NCI-H510A (cell line): ENCODE data around the gene TMEM108.

Source experiments
- DNase-seq: peaks from one replicate; lab custom pipeline; 2025; lab: John Stamatoyannopoulos, UW

TMEM108 gene

DNA sequence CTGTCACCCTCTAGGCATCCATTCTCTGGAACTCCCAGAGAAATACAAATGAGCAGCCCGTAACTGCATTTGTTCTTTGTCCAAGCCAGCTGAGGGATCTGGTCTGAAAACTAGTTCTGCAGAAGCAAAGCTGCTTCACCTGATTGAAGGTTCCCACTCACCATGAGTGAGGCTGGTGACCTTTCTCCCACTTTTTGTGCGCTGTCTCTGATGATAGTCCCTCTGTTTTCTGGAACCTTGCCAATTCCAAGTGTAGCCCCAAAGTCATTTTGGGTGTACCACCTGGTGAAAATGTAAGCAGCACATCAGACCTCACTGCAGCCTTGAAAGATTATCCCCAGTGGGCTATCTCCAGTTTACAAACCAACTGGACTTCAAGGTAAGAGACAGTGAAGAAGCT lies 322.3 kb downstream of the TMEM108 start:
- DNase-seq, result no peak

DNA sequence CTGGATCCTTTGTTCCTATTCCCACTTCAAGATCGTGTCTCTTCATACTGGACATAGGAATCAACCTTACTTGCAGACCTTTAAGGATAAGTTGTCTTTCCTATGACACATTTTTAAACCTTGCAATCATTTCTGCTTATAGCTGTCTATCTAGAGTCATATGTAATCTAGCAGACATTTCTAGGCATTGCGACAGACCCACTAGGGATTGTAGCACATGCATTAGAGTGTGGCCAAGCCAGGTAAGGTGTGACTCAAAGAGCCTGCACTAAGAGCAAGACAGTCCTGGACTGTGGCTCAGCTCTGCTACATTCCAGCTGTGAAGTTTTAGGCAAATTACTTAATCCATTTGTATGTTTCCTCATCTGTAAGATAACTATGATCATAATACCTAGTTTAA lies 322.8 kb downstream of the TMEM108 start:
- DNase-seq, result no peak

DNA sequence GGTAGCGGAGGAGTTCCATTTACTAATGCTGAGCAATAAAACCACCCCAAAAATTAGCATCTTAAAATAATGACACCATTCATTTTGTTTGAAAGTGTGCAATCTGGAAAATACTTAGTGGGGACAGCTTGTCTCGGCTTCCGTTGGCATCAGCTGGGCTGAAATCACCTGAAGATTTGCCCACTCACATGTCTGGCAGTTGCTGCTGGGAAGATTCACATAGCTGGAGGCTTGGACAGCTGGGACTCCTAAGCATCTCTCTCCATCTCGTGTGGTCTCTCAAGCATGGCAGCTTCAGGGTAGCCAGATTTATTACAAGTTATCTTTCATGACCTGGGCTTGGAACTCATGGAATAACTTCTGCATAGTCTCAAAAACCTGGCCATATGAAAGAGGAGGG lies 323.2 kb downstream of the TMEM108 start:
- DNase-seq, result no peak

DNA sequence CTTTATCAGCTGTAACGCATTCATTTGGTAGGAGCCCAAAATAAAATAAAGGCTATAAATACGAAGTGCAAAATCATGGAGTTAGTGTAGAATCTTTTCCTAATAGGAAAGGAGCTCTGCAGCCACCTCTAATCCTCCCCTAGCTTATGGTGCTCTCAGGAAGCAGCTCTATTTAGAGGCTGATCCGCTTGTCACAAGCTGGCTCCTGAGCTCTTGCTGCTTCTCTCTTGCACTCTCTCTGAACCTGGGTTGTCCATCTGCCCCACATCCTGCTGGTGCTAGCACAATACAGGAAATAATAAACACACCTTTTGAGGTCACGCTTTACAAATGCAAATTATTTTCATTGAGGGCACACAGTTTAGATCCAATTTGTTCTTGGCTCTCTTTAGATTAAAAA lies 324.3 kb downstream of the TMEM108 start:
- no peak for DNase-seq

DNA sequence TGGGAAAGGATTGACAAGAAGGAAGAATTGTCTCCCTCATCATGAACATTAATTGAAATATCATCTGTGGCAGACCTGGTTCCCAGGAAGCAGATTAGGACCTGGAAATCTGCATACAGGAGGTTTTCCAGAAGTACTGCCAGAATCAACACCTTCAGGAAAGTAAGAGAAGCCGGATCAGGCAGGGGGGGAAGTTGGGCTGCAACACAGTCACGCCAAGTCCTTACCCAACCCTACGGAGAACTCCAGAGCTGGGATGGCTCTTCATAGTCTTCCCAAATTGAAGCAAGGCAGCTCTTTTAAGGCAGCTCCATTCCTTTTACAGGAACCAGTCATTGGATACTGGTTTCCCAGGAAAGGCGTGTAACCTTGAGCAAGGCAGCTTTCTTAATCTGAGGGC lies 326.5 kb downstream of the TMEM108 start:
- DNase-seq, result no peak

DNA sequence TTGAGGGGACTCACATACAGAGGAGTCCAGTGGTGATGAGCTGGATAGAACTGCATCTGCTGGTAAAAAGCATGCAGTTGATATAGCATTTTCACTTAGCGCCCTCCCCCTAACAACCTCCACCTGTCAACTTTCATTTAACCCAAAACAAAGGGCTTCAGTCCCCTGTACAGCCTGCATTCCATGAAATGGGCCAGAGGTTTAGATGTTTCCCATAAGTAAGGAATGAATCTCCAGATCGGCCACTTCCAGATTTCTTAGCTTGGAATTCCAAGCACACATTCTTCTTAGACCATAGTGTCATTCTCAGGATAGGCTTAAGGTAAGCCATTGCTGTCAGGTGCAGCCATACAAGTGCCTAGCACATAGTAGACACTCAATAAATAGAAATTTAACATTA lies 328.7 kb downstream of the TMEM108 start:
- no peak for DNase-seq

DNA sequence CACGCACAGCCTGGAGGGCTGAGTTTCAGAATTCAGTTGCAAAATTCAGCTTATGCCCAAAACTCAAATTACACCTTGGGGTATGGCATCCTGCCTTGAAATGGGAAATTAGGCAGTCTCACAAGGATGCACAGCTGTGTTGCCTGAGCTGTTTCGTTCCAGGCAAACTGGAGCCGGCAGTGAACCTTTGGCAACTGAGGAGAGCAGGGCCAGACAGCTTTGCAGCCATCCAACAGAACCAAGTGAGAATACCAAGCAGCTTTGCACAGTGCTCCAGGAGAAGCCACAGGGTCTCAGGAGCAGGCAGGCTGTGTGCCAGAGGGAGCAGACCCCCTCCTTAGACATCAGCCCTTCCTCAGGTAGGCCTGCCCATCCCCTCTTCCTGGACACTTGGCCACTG lies 329.2 kb downstream of the TMEM108 start:
- no peak for DNase-seq

DNA sequence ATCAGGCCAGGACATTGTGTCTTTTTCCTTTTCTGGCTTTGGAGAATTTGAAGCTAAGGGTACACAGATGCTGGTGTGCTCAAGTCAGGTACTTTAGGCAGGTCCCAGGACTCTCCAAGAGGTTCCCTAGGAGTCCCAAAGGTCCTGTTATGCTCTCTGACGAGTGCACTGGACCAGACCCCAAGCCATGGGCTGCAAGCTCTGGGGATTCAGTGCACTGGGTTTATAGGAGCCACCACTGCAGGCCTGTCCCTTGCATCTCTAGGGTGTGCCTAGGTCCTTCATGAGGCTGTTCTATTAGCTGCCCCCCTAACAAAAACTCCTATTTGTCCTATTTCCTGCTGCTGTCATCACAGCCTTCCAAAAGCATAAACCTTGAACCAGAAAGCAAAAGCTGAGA lies 329.8 kb downstream of the TMEM108 start:
- no peak for DNase-seq

DNA sequence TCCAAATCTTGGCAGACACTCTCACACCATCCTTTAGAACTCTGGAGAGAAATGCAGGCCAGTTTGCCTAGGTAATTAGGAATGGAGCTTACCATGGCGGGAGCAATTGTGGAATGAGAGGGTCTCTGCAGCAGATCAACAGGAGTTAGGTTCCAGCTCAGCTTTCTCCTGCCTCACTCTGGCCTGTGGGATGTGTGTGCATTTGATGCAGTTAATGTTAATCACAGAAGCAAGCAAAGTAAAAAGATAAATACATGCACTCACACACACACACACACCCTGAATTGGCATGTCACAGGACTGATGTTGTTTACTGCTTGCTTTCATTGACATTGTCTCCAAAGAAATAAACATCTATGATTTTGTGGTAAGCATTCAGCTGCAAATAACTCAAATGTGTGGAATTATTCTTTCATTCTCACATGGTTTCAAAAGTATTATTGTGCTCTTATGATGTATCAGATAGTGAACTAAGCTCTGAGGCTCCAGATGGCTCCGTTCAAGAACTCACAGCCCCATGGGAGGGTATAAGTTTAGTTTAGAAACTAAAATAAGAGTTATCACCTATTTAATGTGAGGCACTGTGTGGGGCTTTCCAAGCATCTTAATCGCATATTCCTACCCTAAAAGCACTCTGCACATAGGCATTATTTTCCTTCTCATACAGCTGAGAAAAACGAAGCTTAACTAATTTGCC lies 330.3 kb downstream of the TMEM108 start:
- no peak for DNase-seq

DNA sequence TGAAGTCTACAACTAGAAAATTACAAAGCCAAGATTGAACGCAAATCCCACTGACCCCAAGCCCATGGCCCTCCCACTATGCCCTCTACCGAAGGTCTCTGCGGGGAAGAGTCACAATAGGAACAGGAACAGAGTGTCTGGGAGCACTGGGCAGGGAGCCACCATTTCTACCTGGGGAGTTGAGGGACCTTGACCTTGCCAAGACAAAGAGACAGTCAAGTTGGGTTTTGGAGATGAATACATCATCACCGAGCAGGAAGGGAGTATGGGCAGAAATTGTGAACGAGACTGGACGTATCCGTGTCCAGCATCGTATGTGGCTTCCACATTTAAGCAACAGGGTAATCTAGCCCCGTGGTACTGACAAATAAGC lies 330.9 kb downstream of the TMEM108 start:
- no peak for DNase-seq

DNA sequence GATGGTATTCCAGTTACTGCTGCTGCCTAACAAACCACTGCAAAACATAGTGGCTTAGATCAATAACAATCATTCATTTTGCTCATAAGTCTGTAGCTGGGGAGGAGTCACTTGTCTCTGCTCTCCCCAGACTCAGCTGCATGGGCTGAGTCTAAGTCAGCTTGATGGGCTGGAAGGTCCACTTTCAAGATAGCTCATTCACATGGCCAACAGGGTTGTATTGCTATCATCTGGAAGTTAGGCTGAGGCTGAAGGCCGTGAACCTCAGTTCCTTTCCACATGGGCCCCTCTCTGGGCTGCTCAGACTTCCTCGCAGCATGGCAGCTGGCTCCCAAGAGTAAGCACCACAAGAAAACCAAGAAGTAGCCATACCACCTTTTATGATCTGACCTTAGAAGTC lies 333.0 kb downstream of the TMEM108 start:
- DNase-seq, result no peak

DNA sequence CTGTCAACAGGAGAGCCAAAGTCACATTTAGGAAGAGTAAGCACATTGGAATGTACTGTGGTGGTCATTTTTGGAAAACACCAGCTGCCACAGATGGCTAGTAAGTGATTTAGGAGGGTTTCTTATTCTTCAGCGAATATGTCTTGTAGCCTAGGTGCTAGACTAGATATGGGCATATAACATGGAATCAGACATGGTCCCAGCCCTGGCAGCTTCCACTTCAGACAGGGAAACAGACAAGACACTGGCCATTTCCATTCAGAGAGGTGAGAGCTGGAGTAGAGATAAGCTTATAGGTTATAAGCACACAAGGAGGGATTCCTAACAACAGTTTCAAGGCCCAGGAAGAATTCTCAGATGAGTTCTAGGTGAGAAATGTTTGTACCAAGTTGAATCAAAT lies 333.5 kb downstream of the TMEM108 start:
- no peak for DNase-seq

DNA sequence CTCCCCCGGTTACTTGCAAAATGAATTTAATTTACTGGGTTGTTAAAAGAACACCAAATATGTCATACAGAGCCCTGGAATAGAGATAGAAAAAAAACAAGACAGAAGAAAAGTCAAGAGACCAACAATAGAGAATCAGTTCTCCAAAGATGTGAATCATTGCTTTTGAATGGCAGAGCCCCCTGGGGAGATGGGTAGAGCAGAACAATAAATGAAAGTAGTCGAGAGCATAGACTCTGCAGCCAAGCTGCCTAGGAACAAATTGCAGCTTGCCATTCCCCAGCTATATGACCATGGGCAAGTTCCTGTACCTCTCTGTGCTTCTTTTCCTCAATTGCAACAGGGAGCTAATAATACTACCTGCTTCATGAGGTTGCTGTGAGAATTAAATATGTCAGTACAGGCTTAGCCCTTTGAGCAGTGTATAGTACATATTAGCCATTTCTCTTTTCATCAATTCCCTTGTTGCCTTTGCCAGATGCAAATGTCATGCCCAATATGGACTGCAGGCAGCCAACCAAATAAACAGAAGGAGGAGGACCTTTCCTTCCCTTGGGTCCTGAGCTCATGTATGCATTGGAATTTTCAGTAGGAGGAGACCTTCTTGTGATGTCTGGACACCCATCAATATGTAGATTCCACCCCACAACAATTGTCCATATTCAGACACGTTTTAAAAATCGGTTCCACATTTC lies 336.7 kb downstream of the TMEM108 start:
- no peak for DNase-seq

DNA sequence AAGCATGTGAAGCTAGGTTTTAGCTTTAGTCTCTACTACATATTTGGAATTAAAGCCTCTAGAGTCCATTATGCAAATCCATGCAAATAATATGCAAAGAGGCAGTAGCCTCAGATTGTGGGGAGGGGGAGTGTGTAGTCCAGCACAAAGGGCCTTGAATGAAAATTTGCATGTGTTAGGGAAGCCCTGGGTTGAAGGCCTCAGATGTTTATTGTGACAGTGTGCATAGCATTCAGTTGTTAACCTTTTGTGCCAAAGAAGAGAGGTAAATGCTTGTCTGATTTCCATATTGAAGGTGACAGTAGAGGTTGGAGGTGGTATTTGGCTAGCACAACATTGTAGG lies 337.2 kb downstream of the TMEM108 start:
- DNase-seq, result no peak

DNA sequence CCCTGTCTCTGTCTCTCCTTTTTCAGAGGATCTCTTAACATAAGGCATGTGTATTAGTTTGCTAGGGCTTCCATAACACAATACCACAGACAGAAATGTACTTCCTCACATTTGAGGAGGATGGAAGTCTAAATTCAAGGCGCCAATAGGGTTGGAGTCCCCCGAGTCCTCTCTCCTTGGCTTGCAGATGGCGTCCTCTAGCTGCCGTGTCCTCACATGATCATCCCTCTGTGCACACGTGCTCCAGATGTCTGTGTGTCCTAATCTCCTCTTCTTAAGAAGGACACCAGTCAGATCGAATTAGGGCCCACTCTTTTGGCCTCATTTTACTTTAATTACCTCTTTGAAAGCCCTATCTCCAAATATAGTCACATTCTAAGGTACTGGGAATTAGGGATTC lies 338.6 kb downstream of the TMEM108 start:
- no peak for DNase-seq

DNA sequence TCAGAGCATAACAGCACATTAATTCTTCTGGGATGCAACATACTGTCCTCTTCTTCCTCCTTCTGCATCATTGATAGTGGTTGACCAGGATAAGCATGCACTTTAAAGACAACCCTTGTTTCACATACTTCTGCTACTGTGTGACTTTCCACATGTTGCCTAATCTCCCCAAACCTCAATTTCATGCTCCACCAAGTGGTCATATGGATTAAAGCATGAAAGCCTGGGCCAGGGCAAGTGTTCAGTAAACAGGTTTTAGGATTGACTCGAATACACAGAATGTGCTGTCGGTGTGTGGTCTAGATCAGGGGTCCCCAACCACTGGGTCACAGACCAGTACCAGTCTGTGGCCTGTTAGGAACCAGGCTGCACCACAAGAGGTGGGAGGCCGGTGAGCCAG lies 339.2 kb downstream of the TMEM108 start:
- no peak for DNase-seq

DNA sequence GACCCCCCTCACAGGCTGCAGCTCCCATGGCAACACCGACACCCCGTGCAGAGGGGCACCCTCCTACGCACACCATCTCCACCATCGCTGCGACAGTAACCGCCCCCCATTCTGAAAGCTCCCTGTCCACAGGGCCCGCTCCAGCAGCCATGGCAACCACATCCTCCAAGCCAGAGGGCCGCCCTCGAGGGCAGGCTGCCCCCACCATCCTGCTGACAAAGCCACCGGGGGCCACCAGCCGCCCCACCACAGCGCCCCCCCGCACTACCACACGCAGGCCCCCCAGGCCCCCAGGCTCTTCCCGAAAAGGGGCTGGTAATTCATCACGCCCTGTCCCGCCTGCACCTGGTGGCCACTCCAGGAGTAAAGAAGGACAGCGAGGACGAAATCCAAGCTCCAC lies 341.7 kb downstream of the TMEM108 start:
- DNase-seq, result no peak

DNA sequence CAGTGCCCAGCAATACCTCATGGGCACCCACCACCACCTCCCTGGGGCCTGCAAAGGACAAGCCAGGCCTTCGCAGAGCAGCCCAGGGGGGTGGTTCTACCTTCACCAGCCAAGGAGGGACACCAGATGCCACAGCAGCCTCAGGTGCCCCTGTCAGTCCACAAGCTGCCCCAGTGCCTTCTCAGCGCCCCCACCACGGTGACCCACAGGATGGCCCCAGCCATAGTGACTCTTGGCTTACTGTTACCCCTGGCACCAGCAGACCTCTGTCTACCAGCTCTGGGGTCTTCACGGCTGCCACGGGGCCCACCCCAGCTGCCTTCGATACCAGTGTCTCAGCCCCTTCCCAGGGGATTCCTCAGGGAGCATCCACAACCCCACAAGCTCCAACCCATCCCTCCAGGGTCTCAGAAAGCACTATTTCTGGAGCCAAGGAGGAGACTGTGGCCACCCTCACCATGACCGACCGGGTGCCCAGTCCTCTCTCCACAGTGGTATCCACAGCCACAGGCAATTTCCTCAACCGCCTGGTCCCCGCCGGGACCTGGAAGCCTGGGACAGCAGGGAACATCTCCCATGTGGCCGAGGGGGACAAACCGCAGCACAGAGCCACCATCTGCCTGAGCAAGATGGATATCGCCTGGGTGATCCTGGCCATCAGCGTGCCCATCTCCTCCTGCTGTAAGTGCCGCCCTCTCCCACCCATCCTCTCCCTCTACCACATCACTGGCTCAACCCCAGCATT lies 342.5 kb downstream of the TMEM108 start:
- DNase-seq, result no peak

DNA sequence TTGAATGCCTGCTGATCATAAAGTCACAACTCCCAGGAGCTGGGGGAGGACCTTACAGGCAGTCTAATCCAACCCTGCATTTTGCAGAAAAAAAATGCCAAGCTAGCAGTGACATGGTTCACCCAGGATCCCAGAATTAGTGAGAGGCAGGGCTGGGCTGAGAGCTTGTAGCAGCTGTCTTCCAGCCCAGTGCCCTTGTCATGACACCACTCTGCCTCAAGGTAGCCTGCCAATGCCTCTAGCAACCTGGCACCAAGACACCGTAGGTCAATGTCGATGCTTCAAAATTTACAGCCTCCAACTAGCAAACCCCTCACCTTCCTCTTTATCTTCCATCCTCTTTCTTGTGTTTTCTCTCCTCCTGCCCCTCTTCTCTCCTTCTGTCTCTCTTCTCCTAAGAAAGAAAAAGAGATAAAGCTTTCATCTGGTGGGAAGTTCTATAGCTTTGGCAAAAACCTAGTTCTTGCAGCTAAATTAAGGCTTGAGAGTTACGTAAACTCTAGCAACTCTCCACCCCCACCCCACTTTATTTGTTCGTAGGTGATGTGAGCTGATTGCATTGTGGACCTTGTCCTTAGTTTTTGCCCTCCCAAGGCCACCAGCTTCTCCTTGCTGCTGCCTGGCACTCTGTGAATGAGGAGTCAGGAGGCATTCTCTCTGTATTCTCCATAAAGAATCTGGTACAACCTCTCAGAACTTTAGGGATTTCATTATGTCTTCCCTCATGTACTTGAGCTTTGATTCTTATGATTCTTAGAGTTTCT lies 343.3 kb downstream of the TMEM108 start:
- no peak for DNase-seq

DNA sequence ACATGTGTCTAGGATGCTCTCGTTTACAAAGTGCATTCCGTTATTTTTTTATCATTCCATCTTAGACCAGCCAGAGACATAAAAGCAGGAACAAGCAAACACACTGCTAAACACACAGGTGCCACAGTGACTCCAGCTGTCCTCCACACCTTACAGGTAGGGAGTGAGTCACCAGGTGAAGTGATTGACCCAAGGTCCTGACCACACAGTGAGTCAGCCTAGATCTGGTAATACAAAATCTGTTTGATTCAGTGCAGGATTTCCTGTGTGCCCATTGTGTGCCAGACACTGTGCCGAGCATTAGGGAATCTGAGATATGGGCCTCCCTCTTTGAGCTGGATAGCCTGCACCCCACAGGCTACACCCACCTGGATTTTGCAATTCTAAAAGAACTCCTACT lies 345.0 kb downstream of the TMEM108 start:
- DNase-seq, result no peak

DNA sequence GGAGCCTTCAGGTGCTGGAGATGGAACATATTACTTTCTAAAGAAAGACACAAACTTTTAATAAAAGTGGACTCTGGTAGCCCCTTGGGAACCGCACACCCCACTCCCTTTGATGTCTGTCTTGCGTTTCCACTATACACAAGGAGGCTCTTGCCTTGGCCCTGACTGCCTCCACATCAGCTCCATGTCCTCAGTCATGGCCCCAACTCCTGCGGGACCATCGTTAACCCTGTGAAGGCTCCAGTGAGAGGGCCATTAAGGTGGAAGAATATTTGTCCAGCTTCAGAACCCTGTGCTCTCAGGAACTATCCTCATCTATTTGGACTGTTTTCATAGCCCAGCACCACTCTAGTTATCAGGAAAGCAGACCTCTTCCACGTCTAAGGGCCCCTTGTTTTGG lies 345.6 kb downstream of the TMEM108 start:
- DNase-seq, result no peak

DNA sequence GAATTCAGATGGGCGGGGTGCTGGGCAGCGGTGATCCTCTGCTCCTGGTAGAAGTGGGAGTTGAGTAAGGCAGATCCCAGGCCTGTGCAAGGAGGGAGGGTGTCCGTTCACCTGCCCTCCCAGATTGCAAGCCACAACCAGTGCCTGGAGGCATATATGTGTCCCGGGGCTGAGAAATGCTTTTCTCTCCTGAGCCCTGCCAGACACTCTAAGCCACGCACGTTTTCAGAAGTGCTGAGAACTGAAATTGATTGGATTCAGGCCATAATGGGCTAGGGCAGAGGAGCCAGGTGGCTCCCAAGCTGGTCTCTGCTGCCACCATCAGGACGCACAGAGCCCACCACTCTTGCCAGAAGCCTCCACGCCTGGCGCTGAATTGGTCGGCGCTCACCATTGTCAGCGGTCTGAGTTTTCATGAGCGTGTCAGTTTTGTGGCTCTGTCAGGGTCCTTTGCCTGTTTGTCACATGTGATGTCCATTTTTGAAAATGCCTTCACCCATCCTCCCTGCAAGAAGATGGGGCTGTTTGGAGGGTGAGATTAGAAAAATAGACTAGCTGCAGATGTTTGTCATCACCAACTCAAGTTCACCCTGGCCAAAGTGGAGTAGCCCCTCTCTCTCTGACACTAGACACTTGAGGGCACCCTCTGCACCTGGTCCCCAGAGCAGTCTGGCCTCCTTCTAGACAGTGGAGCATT lies 346.3 kb downstream of the TMEM108 start:
- peak; percentile 10 for DNase-seq
